GM12874 (cell line): ENCODE measurements around the gene TIMM22.

ENCODE experiments used
- CTCF ChIP-seq: IDR thresholded peaks from 2 replicates; pipeline ENCODE4 v1.5.1; 2011; ENCODE audit warnings: low read depth, mild to moderate bottlenecking, control low read depth, low read length, moderate library complexity; ENCODE audit not compliant: insufficient read depth

TIMM22 gene

GRCh38 chr17:983921-984320, 13.0 kb upstream of the TIMM22 start:
- no peak for TF ChIP-seq CTCF

DNA sequence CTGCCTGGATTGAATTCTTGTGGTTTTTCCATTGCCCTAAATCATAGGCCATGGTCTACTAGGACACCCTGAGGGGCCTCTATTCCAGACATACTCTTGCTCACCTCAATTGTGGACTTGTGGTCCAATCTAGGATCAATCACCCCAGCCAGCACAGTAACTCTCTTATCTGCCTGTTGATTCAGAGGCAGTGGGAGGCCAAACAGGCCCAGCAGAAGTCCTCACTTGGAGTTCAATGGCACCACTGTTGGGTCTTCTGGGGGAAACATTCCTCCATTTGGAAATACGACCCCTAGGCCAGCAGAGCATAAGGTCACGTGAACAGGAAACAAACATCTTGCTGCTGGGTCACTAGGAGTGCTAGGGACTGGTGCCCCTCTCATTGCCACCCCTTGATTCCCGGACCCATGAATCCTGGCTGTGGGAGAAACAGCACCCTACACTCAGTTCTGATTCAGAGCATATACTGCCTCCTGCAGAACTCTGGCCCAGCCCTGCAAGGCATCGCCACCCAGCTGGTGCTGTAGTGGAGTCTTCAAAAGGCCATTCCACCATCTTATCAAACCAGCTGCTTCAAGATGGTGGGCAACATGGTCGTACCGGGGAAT, 10.5 kb upstream of the TIMM22 start:
- no peak for TF ChIP-seq CTCF

DNA sequence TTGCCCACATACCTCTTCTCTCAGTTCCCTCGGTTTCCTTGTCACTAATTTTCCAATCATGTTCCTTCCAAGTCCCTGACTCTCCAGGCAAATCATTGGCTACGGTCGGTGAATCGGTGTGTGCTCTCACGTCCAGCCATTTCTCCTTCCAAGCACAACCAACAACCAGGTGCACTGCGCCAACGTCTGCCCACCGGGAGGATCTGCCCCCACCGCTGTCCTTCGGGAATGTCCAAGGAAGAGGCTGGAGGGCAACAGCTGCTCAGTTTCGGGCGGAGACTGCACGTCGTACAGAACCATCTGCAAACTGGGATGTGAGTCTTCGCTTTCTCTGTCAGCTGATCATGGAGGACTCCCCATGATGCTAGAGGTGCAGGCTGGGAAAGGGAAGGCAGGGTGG, 9.0 kb upstream of the TIMM22 start:
- no peak for TF ChIP-seq CTCF

GRCh38 chr17:988561-988960, 8.4 kb upstream of the TIMM22 start:
- no peak for TF ChIP-seq CTCF

DNA sequence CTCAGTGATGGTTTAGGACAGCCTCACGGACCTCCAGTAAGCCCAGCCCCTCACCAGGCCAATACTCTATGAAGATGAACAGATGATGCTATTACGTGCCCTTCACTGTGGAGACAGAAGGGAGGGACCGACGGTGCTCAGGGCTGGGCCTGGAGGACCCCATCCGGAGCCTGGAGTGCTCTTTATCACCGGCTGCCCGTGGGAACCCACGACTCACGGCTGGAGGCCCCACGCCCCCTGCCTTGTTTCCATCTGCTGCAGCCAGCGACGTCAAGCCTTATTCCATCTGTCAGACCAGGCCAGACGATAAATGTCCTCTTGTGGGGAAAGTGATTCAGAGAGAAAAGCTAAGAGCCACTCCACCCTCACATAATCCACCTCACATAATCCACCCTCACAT, 4.0 kb upstream of the TIMM22 start:
- TF ChIP-seq CTCF = no peak

GRCh38 chr17:998111-998510, 1.2 kb downstream of the TIMM22 start:
- TF ChIP-seq CTCF = no peak

DNA sequence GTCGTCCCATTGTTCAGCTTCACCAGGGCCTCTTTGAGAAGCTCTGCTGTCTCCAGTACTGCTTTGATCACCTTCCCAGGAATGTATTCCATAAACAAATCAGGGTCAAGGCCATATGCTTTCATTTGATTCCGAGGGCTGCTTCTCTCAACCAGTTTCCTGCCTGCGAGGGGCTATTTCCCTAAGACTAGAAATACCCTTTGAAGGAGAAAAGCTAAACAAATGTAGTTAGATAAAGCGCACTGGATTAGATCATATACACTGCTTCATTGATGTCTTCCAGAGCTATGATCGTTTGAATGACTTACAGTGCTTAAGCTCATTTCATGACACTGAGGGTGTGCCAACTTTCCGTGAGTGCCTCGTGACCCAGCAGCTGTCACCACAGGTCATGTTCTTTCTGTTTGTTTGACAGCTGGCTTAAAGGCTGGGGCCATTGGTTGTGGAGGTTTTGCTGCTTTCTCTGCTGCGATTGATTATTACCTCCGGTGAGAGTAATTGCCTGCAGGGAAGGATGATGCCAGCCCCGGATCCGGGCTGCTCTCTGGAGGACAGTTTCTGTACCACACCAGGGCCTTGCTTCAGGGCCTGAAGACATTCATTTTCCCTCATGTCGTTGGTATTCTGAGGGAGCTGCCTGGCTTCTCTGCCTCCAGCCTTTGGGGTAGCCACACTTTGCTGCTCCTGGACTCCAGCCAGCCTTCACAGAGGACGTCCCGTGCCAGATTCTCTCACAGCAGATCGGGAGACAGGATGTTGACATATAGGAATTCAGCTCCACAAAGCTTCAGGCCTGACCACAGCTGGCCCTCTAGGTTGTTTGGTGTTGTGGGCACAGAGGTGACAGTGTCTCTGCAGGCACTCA, 3.9 kb downstream of the TIMM22 start:
- no peak for TF ChIP-seq CTCF
